B cell (primary cell): ENCODE results near the gene SYCP2. TPM values are rescaled to one million over a fixed set of nuclear protein-coding genes. Genes with fewer than 3 reads are reported as not detected.

Source experiments
- ATAC-seq: fragments of 200-7000 bp; cut with Tn5 transposase; one replicate; pipeline ENCODE4 v1.10.0; 2021; ENCODE audit warnings: low read depth, mild to moderate bottlenecking, moderate number of reproducible peaks, moderate library complexity
- CTCF ChIA-PET: fragments of 350-600 bp; sonication (Branson Sonifier 250); formaldehyde crosslinking; loops from one replicate; lab custom pipeline; 2021; ENCODE audit warnings: antibody characterized with exemption, inconsistent platforms; lab: Charles Lee
- POLR2A ChIA-PET: fragments of 350-600 bp; sonication (Branson Sonifier 250); formaldehyde crosslinking; loops from one replicate; lab custom pipeline; 2021; ENCODE audit warnings: antibody characterized with exemption; lab: Charles Lee
- DNase-seq: peaks from one replicate; pipeline ENCODE4 v3.0.0; 2013
- H2AFZ ChIP-seq: 2 replicates; pipeline ENCODE4 v1.6.1; 2012; ENCODE audit warnings: mild to moderate bottlenecking, low read depth, low read length; ENCODE audit not compliant: insufficient read depth, poor library complexity, severe bottlenecking
- H3K27ac ChIP-seq, 2 donors: 1 replicate in 1 of 2; 2 replicates in 1 of 2; pipeline ENCODE4 v1.5.1; 2012 to 2013; ENCODE audit warnings: low read length in 2 of 2, mild to moderate bottlenecking in 2 of 2, moderate library complexity in 1 of 2
- H3K27me3 ChIP-seq, 4 experiments: fragments of 200-600 bp in 1 of 4; sonication (generic) in 1 of 4; replicated peaks in 1 of 4; 1 replicate in 2 of 4; 2 replicates in 2 of 4; pipeline versions ENCODE4 v1.6.1 to v1.7.0; 2013 to 2016; ENCODE audit warnings: low read length in 3 of 4, mild to moderate bottlenecking in 2 of 4, mixed read lengths in 1 of 4, moderate library complexity in 1 of 4; ENCODE audit not compliant: insufficient read depth in 4 of 4, control insufficient read depth in 3 of 4; ENCODE audit errors: control extremely low read depth in 1 of 4
- H3K36me3 ChIP-seq, 2 experiments: replicated peaks in 1 of 2; 1 replicate in 1 of 2; 2 replicates in 1 of 2; pipeline versions ENCODE4 v1.6.1 to v1.7.1; 2013; ENCODE audit warnings: low read length in 1 of 2; ENCODE audit not compliant: insufficient read depth in 2 of 2, control insufficient read depth in 1 of 2; ENCODE audit errors: control extremely low read depth in 1 of 2, extremely low read depth in 1 of 2
- H3K4me1 ChIP-seq, 2 donors: fragments of 200-600 bp in 1 of 2; sonication (generic) in 1 of 2; 1 replicate in 1 of 2; 2 replicates in 1 of 2; pipeline versions ENCODE4 v1.5.1 to v1.6.1; 2013 to 2017; ENCODE audit warnings: low read length in 2 of 2; ENCODE audit not compliant: control insufficient read depth in 2 of 2, insufficient read depth in 2 of 2
- H3K4me2 ChIP-seq: replicated peaks from 2 replicates; pipeline ENCODE3; 2012; ENCODE audit warnings: mild to moderate bottlenecking, low read depth, low read length; ENCODE audit not compliant: poor library complexity, severe bottlenecking
- H3K4me3 ChIP-seq, 5 experiments: fragments of 200-600 bp in 1 of 5; sonication (generic) in 1 of 5; 1 replicate in 3 of 5; 2 replicates in 2 of 5; pipeline versions ENCODE4 v1.5.1 to v1.7.0; 2011 to 2016; ENCODE audit warnings: low read length in 4 of 5, mild to moderate bottlenecking in 4 of 5, low read depth in 2 of 5, control low read depth in 1 of 5, moderate library complexity in 1 of 5; ENCODE audit not compliant: insufficient read depth in 1 of 5; ENCODE audit errors: control extremely low read depth in 1 of 5, extremely low read depth in 1 of 5
- H3K79me2 ChIP-seq: fragments of 200-600 bp; sonication (generic); one replicate; pipeline ENCODE4 v1.6.0; 2016; ENCODE audit warnings: low read length; ENCODE audit not compliant: control insufficient read depth, insufficient read depth
- H3K9ac ChIP-seq: fragments of 200-600 bp; sonication (generic); 2 replicates; pipeline ENCODE4 v1.6.1; 2017; ENCODE audit warnings: mild to moderate bottlenecking, low read length, moderate library complexity
- H3K9me3 ChIP-seq, 3 donors: one replicate each; pipeline versions ENCODE4 v1.6.1 to v1.7.1; 2013; ENCODE audit warnings: low read length in 2 of 3; ENCODE audit not compliant: control insufficient read depth in 2 of 3, insufficient read depth in 1 of 3; ENCODE audit errors: control extremely low read depth in 1 of 3
- H4K20me1 ChIP-seq: 2 replicates; pipeline ENCODE4 v1.6.0; 2012; ENCODE audit warnings: mild to moderate bottlenecking, low read length; ENCODE audit not compliant: insufficient read depth, control insufficient read depth, poor library complexity, severe bottlenecking
- H3K27ac Mint-ChIP-seq: one replicate; pipeline ENCODE4 v1.8.0; 2021; ENCODE audit warnings: mixed read lengths
- H3K27me3 Mint-ChIP-seq: one replicate; pipeline ENCODE4 v1.8.0; 2021; ENCODE audit warnings: mixed read lengths
- H3K4me1 Mint-ChIP-seq: one replicate; pipeline ENCODE4 v1.8.0; 2021; ENCODE audit warnings: mixed read lengths
- H3K4me3 Mint-ChIP-seq: one replicate; pipeline ENCODE4 v1.8.0; 2021; ENCODE audit warnings: mixed read lengths
- H3K9me3 Mint-ChIP-seq: one replicate; pipeline ENCODE4 v1.8.0; 2022; ENCODE audit warnings: mixed read lengths; ENCODE audit not compliant: insufficient read depth
- EZH2 ChIP-seq: IDR thresholded peaks from 2 replicates; pipeline ENCODE4 v1.6.1; 2012; ENCODE audit warnings: borderline replicate concordance, low read depth, mild to moderate bottlenecking, moderate library complexity, low read length; ENCODE audit not compliant: insufficient read depth, poor library complexity, severe bottlenecking
- WGBS: methylation state at CpG from one replicate; pipeline ENCODE4 v1.1.5; 2013; ENCODE audit warnings: missing lambda C conversion rate; ENCODE audit not compliant: insufficient coverage; 5-methylcytosine and 5-hydroxymethylcytosine counted together
- intact Hi-C: fragments of 100-400 bp; cut with micrococcal nuclease; formaldehyde crosslinking; loops from one replicate; pipeline ENCODE4 v1.10.0; 2022
- polyA plus RNA-seq: library from polyadenylated mRNA; depleted of rRNA; stranded (reverse); fragments of >200 nt; gene quantifications from 2 replicates; pipeline ENCODE4 v1.2.3, GENCODE V29; 2012
- small RNA-seq: library from RNA; depleted of rRNA; stranded (forward); fragments of <200 nt; gene quantifications from one replicate; pipeline ENCODE3, GENCODE V24; 2012; ENCODE audit warnings: low replicate concordance, low read depth; ENCODE audit not compliant: insufficient read length
- total RNA-seq, 2 donors: library from RNA; stranded (reverse); fragments of 120-200 nt in 1 of 2; gene quantifications; 1 replicate in 1 of 2; 2 replicates in 1 of 2; pipeline versions ENCODE4 v1.2.3 to v1.2.4, GENCODE V29; 2013 to 2022
- TF ChIP-seq, protein P1 (sequence below): fragments of 200-600 bp; IDR thresholded peaks from one replicate; pipeline ENCODE4 v1.8.0; 2022; ENCODE audit warnings: antibody characterized with exemption, mild to moderate bottlenecking

SYCP2 gene
- total and polyA plus RNA-seq, 2 donors (not counting 1 experiment from before 2014, with no cell fraction given) = 0.98 to 4.5 TPM

DNA sequence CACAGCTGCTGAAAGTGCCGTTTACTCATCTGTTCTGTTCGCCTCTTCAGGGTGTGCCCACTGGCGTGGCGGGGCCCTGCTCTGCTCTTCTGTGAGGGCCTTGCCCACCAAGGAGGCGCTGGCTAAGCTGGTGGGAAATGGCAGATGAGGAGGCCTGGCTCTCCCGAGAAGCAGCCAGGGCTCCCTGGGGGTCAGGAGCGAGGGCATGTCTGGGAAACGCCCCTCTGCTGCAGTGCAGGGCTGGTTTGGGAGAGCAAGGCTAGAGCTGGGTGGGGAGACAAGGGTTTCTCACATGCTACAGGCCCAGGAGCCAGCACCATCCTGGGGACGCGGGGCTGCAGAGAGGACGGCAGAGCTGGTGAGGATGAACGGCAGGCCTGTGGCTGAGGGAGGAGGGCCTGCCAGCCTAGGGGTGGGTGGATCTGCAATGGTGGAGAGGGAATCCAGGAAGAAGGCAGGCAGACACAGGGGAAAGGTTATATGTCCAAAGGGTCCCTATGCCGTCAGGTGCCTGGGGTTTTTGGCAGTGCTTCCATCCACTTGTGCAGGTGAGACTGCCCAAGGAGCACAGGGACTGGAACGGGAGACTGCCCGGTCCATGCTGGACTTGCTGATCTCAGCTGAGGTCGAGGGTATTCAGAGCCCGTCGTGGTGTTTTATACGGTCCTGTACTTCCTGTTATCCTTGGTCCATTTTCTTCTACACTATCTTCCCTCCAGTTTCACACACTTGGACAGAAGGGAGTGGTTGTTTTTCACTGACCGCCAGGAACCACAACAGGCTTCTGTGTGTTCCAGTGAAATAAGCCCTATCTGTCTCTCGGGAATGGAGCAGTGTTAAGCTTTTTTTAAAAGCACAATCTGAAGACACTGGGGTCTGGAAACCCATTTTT is 119.2 kb downstream of the SYCP2 start:
- no peaks in the 10 kb centered on the region for H3K27me3 ChIP-seq
- intact Hi-C loops = no loop called here
- TF ChIP-seq, protein P1, sequence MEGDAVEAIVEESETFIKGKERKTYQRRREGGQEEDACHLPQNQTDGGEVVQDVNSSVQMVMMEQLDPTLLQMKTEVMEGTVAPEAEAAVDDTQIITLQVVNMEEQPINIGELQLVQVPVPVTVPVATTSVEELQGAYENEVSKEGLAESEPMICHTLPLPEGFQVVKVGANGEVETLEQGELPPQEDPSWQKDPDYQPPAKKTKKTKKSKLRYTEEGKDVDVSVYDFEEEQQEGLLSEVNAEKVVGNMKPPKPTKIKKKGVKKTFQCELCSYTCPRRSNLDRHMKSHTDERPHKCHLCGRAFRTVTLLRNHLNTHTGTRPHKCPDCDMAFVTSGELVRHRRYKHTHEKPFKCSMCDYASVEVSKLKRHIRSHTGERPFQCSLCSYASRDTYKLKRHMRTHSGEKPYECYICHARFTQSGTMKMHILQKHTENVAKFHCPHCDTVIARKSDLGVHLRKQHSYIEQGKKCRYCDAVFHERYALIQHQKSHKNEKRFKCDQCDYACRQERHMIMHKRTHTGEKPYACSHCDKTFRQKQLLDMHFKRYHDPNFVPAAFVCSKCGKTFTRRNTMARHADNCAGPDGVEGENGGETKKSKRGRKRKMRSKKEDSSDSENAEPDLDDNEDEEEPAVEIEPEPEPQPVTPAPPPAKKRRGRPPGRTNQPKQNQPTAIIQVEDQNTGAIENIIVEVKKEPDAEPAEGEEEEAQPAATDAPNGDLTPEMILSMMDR = no peak
- TF ChIP-seq EZH2 = no peak
- no peaks in the 10 kb centered on the region for H4K20me1 ChIP-seq
- H3K4me2 ChIP-seq = no peak overlapping the region
- H3K36me3 ChIP-seq = no peaks in the 10 kb centered on the region
- H3K27ac Mint-ChIP-seq = no peak overlapping the region
- H3K4me1 Mint-ChIP-seq = no peaks in the 10 kb centered on the region
- no peak for ATAC-seq
- DNase-seq = no peak
- ChIA-PET POLR2A (no interaction called here), CTCF (no interaction called here)
- no peak overlapping the region for H2AFZ ChIP-seq
- H3K27ac ChIP-seq = no peak overlapping the region
- no peaks in the 10 kb centered on the region for H3K9me3 Mint-ChIP-seq
- H3K27me3 Mint-ChIP-seq = no peaks in the 10 kb centered on the region
- 79% methylated on average over 20 of the region's 21 CpGs for WGBS
- no peak overlapping the region for H3K9ac ChIP-seq
- H3K4me3 Mint-ChIP-seq = no peak overlapping the region
- H3K79me2 ChIP-seq = no peaks in the 10 kb centered on the region
- no peak overlapping the region for H3K4me3 ChIP-seq
- H3K4me1 ChIP-seq = no peaks in the 10 kb centered on the region
- no peaks in the 10 kb centered on the region for H3K9me3 ChIP-seq

Small RNAs within 50 kb of the gene (small RNA-seq; reads per million reads assigned to genes)
- not detected for gene RNU7-141P

Other genes with a start within 250 kb of the SYCP2 start
- gene PPP1R3D, start 6.7 kb upstream of the SYCP2 start, total RNA-seq = 13.6 and 13.7 TPM in 2 replicates
- 1.2 TPM in 2 replicates for gene PPP1R3D, start 6.7 kb upstream of the SYCP2 start, polyA plus RNA-seq
- gene FAM217B, start 6.8 kb upstream of the SYCP2 start, total RNA-seq = 22.1 and 34.9 TPM in 2 replicates
- gene FAM217B, start 6.8 kb upstream of the SYCP2 start, polyA plus RNA-seq = 3.6 and 4.1 TPM in 2 replicates
- 2.3 and 3.6 TPM in 2 replicates for gene CDH26, start 24.8 kb upstream of the SYCP2 start, total RNA-seq
- gene CDH26, start 24.8 kb upstream of the SYCP2 start, polyA plus RNA-seq = 1.8 and 3.7 TPM in 2 replicates